Right lobe of liver (tissue), 4 donors: Measurements from ENCODE around the gene RAB30.

Experiments used
- POLR2A ChIP-seq: fragments of 450-650 bp; IDR thresholded peaks from one replicate; pipeline ENCODE4 v1.6.1; 2017; ENCODE audit warnings: antibody characterized with exemption, mild to moderate bottlenecking
- TF ChIP-seq, protein P1 (sequence below), 4 donors: fragments of 200-600 bp in 3 of 4; fragments of 450-650 bp in 1 of 4; IDR thresholded peaks; one replicate each; pipeline versions ENCODE4 v1.5.1 to v1.8.0; 2016 to 2022; ENCODE audit warnings: antibody characterized with exemption in 4 of 4, mild to moderate bottlenecking in 2 of 4
- donor health status: DM: no; HTN: no; CAD: no.
- donor health status: DM: no; HTN: no; CAD: no.
- donor health status: DM: no; HTN: yes; CAD: no.

GRCh38 chr11:83120327-83120726 lies 48.6 kb upstream of the RAB30 start:
- TF ChIP-seq POLR2A: no peak
- TF ChIP-seq, protein P1, sequence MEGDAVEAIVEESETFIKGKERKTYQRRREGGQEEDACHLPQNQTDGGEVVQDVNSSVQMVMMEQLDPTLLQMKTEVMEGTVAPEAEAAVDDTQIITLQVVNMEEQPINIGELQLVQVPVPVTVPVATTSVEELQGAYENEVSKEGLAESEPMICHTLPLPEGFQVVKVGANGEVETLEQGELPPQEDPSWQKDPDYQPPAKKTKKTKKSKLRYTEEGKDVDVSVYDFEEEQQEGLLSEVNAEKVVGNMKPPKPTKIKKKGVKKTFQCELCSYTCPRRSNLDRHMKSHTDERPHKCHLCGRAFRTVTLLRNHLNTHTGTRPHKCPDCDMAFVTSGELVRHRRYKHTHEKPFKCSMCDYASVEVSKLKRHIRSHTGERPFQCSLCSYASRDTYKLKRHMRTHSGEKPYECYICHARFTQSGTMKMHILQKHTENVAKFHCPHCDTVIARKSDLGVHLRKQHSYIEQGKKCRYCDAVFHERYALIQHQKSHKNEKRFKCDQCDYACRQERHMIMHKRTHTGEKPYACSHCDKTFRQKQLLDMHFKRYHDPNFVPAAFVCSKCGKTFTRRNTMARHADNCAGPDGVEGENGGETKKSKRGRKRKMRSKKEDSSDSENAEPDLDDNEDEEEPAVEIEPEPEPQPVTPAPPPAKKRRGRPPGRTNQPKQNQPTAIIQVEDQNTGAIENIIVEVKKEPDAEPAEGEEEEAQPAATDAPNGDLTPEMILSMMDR (IDR thresholded peaks at IDR 0.05): no peak
